NCI-H774 (cell line): ENCODE data around the gene SERPINB1.
"Not testable (repeated sequence)": the region's sequence is repeated elsewhere in the genome, so short reads cannot be mapped to it uniquely, and the experiment has no call there.

Experiments used
- DNase-seq: peaks from one replicate; lab custom pipeline; 2025; lab: John Stamatoyannopoulos, UW

SERPINB1 gene

DNA sequence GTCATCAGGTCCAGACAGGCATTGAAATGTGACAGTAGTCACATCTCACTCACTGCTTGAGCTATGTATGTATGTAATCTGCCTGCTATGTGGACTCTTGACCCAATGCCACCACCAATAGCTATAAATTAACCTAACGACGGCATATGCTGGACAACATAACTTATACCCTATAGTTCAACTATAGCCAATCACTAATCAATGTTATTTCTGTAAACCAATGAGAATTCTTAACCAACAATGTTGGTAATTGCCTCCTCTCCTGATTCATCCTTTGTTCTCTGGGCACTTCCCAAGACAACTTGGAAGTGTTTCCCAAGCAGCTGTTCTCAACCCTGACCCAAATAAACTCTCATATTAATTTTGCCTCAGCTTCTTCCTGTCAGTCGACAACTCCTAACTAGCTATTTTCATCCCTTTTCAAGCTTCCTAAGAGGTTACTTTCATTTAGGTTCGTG lies 24.1 kb upstream of the SERPINB1 start:
- DNase-seq, result no peak

DNA sequence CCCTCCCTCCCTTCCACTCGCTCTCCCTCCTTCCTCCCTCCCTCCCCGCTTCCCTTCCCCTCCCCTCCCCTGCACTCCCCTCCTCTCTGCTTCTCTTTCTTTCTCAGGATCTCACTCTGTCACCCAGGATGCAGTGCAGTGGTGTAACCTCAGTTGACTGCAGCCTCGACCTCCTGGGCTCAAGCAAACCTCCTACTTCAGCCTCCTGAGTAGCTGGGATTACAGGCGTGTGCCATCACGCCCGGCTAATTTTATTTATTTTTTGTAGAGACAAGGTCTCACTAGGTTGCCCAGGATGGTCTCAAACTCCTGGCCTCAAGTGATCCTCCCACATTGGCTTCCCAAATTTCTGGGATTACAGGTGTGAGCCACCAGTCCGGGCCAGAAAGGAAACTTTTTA lies 23.6 kb upstream of the SERPINB1 start:
- DNase-seq, result no peak

DNA sequence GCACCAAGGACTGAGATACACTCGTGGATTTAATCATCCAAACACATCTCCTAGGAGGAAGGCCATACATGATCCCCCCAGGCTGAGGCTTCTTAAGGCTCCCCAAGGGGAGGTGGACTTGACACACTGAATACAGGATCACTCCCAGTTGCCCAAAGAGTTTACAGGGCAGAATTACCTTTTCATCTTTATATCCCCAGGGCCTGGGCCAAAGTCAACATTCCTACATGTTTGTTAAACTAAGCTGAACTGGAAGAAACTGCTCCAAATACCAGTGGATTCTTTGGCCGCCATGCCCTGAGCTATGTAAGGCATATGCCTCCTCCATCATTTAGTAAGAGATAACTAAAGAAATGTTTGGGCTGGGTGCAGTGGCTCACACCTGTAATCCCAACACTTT lies 22.2 kb upstream of the SERPINB1 start:
- DNase-seq, result no peak

DNA sequence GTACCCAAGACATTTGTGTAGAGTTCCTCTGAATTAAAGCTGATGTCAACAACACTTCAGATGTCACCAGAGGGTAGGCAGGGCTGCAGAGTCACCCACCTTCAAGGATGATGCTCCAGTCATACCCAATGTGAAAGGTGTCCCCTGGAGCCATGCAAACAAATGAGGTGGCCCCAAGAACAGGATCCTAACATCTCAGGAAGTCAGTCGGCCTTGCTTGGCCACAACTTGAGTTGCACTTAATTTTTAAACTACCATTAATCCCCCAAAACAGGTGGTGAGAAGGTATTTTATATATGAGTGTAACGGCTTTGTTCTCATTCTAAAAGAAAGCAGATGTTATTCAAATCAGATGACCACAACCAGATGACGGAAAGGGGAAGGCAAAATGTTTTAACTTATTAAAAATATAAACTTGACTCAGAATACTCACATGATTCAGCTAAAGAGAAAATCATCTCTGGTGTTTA lies 21.1 kb upstream of the SERPINB1 start:
- no peak for DNase-seq

DNA sequence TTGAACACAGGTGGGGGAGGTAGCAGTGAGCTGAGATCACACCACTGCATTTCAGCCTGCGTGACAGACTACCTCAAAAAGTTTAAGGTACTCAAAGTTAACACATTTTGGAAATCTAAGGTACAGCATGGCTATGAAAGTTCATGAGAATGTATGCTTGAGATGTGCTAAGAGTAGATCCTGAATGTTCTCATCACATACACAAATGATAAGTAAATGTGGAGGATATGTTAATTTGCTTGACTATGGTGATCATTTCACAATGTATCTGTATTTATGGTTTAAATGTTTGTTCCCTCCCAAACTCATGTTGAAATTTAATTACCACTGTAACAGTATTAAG lies 20.1 kb upstream of the SERPINB1 start:
- no peak for DNase-seq

DNA sequence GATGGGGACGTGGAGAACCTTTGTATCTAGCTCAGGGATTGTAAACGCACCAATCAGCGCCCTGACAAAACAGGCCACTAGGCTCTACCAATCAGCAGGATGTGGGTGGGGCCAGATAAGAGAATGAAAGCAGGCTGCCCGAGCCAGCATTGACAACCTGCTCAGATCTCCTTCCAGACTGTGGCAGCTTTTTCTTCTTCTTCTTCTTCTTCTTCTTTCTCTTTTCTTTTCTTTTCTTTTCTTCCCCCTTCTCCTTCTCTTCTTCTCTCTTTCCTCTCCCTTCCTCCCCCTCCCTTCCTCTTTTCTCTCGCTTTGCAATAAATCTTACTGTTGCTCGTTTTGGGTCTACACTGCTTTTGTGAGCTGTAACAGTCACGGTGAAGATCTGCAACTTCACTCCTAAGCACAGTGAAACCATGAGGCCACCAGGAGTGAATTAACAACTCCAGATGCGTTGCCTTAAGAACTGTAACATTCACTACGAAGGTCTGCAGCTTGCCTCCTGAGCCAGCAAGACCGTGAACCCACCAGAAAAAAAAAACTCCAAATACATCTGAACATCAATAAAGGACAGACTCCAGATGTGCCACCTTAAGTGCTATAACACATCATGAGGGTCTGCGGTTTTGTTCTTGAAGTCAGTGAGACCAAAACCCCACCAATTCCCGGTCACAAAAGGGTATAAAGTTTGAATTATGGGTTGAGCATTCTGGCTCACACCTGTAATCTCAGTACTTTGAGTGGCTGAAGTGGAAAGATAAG lies 19.6 kb upstream of the SERPINB1 start:
- no peak for DNase-seq

DNA sequence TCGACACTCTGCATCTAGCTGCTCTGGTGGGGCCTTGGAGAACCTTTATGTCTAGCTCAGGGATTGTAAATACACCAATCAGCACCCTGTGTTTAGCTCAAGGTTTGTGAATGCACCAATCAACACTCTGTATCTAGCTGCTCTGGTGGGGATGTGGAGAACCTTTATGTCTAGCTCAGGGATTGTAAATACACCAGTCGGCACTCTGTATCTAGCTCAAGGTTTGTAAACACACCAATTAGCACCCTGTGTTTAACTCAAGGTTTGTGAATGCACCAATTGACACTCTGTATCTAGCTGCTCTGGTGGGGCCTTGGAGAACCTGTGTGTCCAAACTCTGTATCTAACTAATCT lies 19.0 kb upstream of the SERPINB1 start:
- not testable (repeated sequence) for DNase-seq

DNA sequence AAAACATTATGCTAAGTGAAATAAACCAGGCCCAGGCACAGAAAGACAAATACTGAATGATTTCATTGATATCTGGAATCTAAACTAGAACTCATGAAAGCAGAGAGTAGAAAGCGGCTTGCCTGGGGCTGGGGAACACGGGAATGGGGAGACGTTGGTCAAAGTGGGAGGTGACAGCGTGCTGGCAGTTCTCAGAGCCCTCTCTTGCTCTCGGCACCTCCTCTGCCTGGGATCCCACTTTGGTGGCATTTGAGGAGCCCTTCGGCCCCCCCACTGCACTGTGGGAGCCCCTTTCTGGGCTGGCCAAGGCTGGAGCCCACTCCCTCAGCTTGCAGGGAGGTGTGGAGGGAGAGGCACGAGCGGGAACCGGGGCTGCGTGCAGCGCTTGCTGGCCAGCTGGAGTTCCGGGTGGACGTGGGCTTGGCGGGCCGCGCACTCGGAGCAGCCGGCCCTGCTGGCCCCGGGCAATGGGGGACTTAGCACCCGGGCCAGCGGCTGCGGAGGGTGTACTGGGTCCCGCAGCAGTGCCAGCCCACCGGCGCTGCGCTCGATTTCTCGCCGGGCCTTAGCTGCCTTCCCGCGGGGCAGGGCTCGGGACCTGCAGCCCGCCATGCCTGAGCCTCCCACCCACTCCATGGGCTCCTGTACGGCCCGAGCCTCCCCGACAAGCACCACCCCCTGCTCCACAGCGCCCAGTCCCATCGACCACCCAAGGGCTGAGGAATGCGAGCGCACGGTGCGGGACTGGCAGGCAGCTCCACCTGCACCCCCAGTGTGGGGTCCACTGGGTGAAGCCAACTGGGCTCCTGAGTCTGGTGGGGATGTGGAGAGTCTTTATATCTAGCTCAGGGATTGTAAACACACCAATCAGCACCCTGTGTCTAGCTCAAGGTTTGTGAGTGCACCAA lies 18.4 kb upstream of the SERPINB1 start:
- DNase-seq, result not testable (repeated sequence)

DNA sequence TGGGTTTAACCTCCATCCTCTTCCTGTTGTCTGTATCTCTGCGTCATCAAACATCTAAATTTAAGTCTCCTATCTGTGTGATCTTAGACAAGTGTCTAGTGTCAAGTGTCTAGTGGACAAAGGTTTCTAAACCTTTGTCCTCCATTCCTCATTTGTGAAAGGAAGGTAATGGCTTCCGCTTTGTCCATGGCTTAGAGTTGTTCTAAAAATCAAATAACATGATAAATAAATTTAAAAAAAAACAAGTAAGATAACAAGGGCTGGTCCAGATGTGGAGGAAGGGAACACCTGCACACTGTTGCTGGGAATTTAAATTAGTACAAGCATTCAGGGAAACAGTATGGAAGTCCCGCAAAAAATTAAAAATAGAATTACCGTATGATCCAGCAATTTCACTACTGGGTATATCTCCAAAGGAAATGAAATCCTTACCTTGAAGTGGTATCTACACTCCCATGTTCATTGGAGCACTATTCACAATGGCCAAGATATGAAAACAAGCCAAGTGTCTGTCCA lies 17.6 kb upstream of the SERPINB1 start:
- no peak for DNase-seq

DNA sequence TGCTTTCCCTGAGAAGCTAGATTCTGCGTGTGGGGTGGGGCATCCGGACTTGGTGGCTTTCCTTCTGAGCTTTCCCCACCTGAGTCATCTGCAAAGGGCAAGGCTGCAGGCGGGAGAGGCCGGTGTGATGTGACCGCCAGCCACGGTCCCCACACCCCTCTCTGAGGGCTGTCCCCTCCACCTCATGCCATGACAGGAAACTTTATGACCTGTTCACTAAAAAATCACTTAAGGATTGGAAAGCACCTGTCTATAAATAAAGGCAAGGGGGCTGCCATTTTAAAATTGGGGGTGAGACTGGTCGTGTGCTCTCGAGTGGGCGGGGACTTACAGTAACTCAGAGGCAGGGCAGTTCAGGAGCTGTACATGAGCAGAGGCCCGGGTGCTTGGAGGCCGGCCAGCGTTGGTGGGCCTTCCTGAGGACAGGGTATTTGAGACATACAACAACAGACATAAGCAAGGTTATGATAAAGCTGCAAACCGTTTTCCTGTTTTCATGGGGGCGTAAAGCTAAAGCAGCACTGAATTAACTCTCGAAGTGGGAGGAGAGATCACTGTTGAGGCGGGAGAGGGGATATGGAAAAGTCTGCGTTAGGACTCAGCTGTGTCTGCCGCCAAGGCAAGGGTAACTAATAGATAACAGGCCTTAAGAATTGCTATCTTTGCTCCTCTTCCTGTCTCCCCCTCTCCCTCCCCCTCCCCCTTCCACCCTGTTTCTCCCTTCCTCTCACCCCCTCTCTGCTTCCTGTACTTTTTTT lies 16.1 kb upstream of the SERPINB1 start:
- DNase-seq, result no peak

DNA sequence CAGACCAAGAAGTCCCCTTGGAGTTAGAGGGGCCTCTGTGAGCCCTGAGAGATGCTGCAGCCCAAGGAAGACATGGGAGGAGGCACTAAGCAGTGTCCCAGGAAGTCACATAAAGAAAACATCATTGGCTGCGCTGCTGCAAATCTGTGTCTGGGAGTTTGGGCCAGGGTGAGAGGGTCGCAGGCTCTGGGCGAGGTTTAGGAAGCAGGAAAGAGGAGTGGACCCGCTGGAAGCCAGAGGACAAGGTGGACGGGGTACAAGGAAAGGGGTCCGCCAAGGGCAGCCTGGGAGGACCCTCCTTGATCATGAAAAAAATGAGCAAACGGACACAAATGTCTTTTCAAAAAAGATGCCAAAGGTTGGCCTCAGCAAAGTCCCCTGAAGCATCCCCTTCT lies 15.5 kb upstream of the SERPINB1 start:
- DNase-seq, result no peak

DNA sequence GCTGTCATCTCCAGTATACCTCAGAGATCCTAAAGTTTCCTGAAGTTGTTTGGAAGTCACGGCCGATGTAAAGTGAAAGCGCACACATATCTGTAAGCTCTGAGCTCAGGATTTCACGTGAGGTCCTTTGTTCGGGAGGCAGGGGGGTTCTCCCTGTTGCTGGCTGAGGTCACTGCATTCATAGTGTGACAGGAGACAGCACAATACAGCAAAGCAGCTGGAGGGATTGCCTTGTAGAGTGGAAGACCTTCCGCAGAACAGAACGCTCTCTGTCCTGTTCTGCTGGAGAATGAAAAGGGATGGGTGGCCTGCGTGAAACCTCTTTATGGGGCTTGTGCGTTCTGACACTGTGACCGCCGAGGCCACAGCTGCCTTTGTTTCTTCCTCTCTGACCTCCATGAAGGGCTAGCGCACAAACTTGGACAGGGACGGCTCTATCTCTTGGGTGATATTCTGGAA lies 13.4 kb upstream of the SERPINB1 start:
- no peak for DNase-seq

DNA sequence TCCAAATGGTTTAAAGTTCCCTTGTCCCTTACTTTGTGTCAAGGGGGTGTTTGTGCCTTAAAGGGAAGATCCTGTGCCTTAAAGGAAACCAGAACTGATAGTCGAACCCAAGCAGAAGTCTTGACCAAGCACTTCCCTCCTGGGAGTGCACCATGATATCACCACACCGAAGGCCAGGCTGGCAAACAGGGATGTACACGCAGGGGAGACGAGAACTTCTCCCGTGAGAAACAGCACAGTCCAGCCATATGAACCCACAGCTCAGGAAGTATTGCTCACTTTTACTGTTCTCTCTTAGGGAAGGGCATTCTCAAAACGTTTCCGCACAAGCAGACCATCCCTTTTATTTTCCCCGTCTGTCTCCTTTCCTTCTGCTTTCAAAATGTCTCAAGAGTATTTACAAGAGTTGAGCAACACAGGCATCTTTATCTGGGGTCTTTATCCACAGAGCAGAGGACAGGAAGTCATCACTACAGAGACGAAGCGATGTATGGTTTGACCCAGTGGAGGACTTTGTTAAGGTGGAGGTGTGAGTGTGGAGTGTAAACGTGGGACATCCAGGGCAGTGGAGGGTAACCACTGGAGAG lies 12.8 kb upstream of the SERPINB1 start:
- no peak for DNase-seq

DNA sequence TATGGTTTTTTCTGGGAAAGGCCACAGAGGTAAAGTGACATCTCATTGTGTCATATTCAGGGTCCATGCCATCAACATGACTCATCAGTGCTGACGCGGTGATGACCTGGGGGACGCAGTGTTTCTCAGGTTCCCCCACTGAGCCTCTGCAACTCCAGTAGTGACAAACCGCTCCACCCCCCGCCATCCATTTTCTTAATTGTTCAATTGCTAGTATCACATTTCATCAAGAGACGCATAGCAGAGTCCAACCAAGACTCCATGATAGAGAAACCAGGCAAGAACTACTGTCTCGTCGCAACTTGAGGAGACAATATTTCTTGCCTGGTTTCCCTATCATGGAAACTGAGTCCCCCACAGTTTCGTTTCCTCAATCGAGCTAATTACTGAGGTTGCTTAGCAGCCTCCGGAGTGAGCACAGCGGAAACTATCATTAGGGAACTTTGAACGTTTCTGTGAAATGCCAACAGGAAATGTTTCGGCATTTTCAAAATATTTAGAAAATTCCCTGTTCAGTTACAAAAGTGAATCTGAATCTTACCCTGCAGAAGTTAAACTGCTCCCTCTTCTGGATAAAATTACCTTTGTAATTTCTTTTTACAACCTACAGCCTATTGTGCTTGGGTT lies 12.2 kb upstream of the SERPINB1 start:
- no peak for DNase-seq

DNA sequence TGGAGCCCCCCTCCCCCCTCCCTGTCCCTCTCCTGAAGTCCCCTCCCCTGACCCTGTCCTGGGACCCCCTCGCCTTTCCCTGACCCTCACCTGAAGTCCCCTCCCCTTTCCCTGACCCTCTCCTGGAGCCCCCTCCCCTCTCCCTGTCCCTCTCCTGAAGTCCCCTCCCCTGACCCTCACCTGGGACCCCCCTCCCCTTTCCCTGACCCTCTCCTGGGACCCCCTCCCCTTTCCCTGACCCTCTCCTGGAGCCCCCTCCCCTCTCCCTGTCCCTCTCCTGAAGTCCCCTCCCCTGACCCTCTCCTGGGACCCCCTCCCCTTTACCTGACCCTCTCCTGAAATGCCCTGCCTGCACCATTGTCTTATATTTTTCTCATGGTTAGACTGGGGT lies 11.7 kb upstream of the SERPINB1 start:
- not testable (repeated sequence) for DNase-seq

DNA sequence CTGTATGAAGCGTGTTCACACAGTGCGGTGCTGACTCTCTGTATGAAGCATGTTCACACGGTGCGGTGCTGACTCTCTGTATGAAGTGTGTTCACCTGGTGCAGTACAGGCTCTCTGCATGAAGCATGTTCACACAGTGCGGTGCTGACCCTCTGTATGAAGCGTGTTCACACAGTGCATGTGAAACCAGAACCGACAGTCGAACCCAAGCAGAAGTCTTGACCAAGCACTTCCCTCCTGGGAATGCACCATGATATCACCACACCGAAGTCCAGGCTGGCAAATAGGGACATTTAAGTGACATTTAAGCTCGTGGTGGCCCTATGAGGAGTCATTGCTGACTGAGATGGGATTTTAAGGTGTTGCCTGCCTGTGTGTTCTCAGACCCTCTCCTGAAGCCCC lies 11.3 kb upstream of the SERPINB1 start:
- DNase-seq, result no peak

DNA sequence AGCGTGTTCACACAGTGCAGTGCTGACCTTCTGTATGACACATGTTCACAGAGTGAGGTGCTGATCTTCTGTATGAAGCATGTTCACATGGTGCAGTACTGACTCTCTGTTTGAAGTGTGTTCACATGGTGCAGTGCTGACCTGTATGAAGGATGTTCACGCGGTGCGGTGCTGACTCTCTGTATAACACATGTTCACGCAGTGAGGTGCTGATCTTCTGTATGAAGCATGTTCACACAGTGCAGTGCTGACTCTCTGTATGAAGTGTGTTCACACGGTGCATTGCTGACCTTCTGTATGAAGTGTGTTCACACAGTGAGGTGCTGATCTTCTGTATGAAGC lies 10.8 kb upstream of the SERPINB1 start:
- DNase-seq, result no peak

DNA sequence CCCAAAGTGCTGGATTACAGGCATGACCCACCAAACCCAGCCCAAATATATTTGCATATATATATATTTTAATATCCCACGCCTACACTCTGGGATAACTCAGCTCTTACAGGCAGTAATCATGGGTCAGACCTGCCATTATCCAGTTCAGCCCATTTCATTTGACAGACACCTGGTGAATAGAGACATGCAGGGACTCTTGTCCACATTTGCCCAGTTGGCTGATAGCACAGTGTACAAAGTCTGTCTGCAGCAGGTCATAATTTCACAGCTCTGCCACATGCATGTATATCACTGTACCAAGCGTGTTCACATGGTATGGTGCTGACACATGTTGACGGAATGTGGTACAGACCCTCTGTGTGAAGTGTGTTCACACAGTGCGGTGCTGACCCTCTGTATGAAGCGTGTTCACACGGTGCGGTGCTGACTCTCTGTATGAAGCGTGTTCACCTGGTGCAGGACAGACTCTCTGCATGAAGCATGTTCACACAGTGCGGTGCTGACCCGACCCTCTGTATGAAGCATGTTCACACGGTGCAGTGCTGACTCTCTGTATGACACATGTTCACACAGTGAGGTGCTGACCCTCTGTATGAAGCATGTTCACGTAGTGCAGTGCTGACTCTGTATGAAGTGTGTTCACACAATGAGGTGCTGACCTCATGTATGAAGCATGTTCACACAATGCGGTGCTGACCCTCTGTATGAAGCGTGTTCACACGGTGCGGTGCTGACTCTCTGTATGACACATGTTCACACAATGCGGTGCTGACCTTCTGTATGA lies 10.3 kb upstream of the SERPINB1 start:
- no peak for DNase-seq

DNA sequence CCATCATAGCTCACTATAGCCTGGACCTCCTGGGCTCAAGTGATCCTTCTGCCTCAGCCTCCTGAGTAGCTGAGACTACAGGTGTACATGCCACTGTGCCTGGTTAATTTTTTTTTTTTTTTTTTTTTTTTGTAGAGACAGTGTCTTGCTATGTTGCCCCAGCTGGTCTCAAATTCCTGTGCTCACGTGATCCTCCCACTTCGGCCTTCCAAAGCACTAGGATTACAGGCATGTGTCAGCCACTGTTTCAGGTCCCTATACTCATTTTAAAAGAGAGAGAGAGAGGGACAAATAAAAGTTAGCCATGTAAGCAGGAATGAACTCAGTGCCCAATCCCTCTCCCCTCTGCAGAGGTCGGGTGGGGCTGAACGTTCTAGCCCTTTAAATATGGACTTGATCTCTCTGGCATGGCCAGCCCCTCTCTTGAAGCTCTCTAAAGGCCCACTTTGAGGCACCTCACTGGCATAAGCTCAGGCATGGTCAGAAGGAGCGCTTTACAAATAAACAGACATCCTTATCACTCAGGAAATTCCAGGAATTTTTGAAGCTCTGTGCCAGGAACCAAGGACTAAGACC lies 9.0 kb upstream of the SERPINB1 start:
- no peak for DNase-seq

DNA sequence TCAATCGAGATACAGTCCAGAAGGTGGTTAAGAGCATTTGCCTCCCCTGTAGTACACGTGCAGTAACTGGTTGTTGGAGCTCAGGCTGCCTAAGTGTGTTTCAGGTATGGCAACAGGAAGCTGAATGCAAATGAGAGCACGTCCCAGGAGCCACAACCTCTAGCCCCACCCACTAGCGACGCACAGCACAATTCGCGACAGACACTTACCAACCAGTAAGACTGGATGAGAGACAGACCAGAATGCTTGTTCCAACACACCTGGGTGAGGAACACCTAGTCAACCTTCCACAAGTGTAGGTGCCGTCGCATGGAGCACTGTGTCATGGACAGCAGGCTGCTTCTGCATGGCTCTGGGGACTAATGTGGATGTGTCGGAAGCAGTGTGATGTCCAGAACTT lies 7.2 kb upstream of the SERPINB1 start:
- DNase-seq, result no peak

DNA sequence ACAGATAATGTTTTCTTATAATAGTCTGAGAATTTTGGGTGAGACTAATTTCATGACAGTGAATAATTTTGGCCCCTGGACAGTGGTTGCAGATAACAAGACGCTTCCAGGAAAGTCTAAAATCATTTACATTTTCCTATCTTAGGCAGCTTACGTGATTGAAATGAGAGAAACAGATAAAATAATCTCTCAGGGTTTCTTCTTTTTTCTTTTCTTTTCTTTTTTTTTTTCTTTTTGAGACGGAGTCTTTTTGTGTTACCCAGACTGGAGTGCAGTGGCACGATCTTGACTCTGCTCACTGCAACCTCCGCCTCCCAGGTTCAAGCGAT lies 4.2 kb upstream of the SERPINB1 start:
- DNase-seq, result no peak
